Measurements from ENCODE around the gene PNPLA3.

- TF ChIP-seq SP1 (IDR thresholded peaks at IDR 0.05) (no peak), FOXK2 (IDR thresholded peaks at IDR 0.05) (no peak), TARDBP (IDR thresholded peaks at IDR 0.05) (no peak), HDGF (IDR thresholded peaks at IDR 0.05; ENCODE audit: borderline replicate concordance) (no peak), SUZ12 (IDR thresholded peaks at IDR 0.05) (no peak), LEF1 (IDR thresholded peaks at IDR 0.05; ENCODE audit: borderline replicate concordance) (no peak), FOXM1 (IDR thresholded peaks at IDR 0.05; ENCODE audit: borderline replicate concordance) (no peak), ELF4 (IDR thresholded peaks at IDR 0.05) (no peak), BHLHE40 (IDR thresholded peaks at IDR 0.05; ENCODE audit: borderline replicate concordance) (no peak), FOXA1 (IDR thresholded peaks at IDR 0.05) (no peak), ZNF384 (IDR thresholded peaks at IDR 0.05) (no peak)
Measured at GRCh38 chr22:43955040-43955882, 31.7 kb downstream of the PNPLA3 start, which contains the start of gene SAMM50.
